Activated B cell treated with CpG ODN at 0.5 μM for 24 hours (primary cell): ENCODE data around the gene AKT3. TPM values are rescaled to one million over a fixed set of nuclear protein-coding genes. Genes with fewer than 3 reads are reported as not detected.

Experiments used
- ATAC-seq: fragments of 200-7000 bp; cut with Tn5 transposase; one replicate; pipeline ENCODE4 v1.10.0; 2021; ENCODE audit warnings: low read depth, mild to moderate bottlenecking, moderate library complexity
- CTCF ChIA-PET: fragments of 350-600 bp; sonication (Branson Sonifier 250); formaldehyde crosslinking; loops from one replicate; lab custom pipeline; 2021; ENCODE audit warnings: antibody characterized with exemption; lab: Charles Lee
- POLR2A ChIA-PET: fragments of 350-600 bp; sonication (Branson Sonifier 250); formaldehyde crosslinking; loops from one replicate; lab custom pipeline; 2021; ENCODE audit warnings: antibody characterized with exemption; lab: Charles Lee
- DNase-seq: peaks from one replicate; pipeline ENCODE4 v3.0.0; 2022
- H3K27ac Mint-ChIP-seq: one replicate; pipeline ENCODE4 v1.8.0; 2020; ENCODE audit warnings: mixed read lengths
- H3K27me3 Mint-ChIP-seq: one replicate; pipeline ENCODE4 v1.8.0; 2021; ENCODE audit warnings: mixed read lengths
- H3K36me3 Mint-ChIP-seq: one replicate; pipeline ENCODE4 v1.8.0; 2021; ENCODE audit warnings: low read depth, mixed read lengths
- H3K4me1 Mint-ChIP-seq: one replicate; pipeline ENCODE4 v1.8.0; 2021; ENCODE audit warnings: mixed read lengths
- H3K4me3 Mint-ChIP-seq: one replicate; pipeline ENCODE4 v1.8.0; 2020; ENCODE audit warnings: mild to moderate bottlenecking, mixed read lengths
- H3K9me3 Mint-ChIP-seq: one replicate; pipeline ENCODE4 v1.8.0; 2020; ENCODE audit warnings: mixed read lengths
- intact Hi-C: fragments of 100-400 bp; cut with micrococcal nuclease; formaldehyde crosslinking; loops from one replicate; pipeline ENCODE4 v1.15.1; 2024
- total RNA-seq: library from RNA; stranded (reverse); gene quantifications from 2 replicates; pipeline ENCODE4 v1.2.3, GENCODE V29; 2022
- TF ChIP-seq, protein P1 (sequence below): fragments of 200-600 bp; IDR thresholded peaks from one replicate; pipeline ENCODE4 v1.8.0; 2022; ENCODE audit warnings: antibody characterized with exemption, mild to moderate bottlenecking

Gene AKT3
- total RNA-seq, 1 donor from 2014 or later: 63.3 TPM

DNA sequence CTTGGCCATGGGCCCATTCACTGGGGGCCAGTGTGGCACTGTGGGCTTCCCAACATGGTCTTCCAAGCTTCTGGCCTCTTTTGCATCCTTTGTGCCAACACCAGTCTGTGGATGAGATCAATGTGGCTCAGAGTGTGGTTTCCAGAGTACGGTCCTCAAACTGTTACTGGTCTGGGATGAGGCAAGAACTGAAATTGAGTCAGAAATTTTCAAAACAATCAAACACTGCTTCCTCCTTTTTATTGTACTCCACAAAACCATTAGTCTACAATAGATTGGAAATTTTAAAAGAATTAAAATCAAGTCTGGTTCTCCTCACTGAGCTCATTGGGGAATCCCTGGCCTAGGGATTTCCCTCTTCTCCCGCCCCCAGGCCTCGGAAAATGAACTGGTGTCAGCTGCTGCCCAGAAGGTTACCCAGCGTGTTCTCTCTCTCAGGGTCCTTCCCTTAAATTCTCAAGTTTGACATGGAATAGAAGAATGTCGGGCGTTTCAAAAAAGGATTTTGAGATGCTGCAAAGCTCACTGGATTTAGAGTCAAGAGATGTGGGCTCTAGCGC, 372.2 kb downstream of the AKT3 start:
- ATAC-seq (no peak), DNase-seq (no peak)
- H3K27me3 Mint-ChIP-seq: no peaks in the 10 kb centered on the region
- ChIA-PET CTCF (no interaction called here), POLR2A (no interaction called here)
- H3K27ac Mint-ChIP-seq: no peak overlapping the region
- TF ChIP-seq, protein P1, sequence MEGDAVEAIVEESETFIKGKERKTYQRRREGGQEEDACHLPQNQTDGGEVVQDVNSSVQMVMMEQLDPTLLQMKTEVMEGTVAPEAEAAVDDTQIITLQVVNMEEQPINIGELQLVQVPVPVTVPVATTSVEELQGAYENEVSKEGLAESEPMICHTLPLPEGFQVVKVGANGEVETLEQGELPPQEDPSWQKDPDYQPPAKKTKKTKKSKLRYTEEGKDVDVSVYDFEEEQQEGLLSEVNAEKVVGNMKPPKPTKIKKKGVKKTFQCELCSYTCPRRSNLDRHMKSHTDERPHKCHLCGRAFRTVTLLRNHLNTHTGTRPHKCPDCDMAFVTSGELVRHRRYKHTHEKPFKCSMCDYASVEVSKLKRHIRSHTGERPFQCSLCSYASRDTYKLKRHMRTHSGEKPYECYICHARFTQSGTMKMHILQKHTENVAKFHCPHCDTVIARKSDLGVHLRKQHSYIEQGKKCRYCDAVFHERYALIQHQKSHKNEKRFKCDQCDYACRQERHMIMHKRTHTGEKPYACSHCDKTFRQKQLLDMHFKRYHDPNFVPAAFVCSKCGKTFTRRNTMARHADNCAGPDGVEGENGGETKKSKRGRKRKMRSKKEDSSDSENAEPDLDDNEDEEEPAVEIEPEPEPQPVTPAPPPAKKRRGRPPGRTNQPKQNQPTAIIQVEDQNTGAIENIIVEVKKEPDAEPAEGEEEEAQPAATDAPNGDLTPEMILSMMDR: no peak
- peaks cover 20% of the 10 kb centered on the region for H3K4me1 Mint-ChIP-seq
- H3K9me3 Mint-ChIP-seq: no peaks in the 10 kb centered on the region
- no peak overlapping the region for H3K4me3 Mint-ChIP-seq
- peaks cover 8% of the 10 kb centered on the region for H3K36me3 Mint-ChIP-seq
- intact Hi-C loops: loop anchor here (5.0 kb wide), 1 partner anchor 269 kb away; no protein-coding TSS in a partner anchor

DNA sequence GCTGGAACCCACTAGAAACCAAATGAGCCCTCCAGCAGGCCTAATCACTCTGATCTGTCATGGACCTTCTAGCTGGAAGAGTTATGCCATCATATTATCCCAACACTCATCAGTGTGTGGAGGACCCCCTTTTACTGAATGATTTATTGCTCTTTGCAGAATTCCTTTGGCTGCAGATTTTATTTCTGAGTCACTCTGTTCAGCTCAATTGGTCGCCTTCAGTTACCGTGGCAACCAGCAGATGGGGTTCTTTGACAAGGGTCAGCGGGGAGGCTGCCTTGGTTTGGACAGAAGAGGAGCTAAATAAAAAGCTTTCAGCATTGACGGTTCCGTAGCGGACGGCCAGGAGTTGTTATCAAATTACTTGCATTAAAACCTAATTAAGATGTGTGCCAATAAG, 374.1 kb downstream of the AKT3 start:
- Mint-ChIP-seq H3K9me3 (no peaks in the 10 kb centered on the region), H3K27ac (no peak overlapping the region), H3K36me3 (peaks cover 8% of the 10 kb centered on the region), H3K4me1 (peaks cover 25% of the 10 kb centered on the region), H3K4me3 (no peak overlapping the region), H3K27me3 (no peaks in the 10 kb centered on the region)
- no peak for ATAC-seq
- intact Hi-C loops: loop anchor here (5.0 kb wide), 1 partner anchor 271 kb away; no protein-coding TSS in a partner anchor
- ChIA-PET POLR2A (no interaction called here), CTCF (no interaction called here)
- no peak for DNase-seq
- TF ChIP-seq, protein P1: no peak

DNA sequence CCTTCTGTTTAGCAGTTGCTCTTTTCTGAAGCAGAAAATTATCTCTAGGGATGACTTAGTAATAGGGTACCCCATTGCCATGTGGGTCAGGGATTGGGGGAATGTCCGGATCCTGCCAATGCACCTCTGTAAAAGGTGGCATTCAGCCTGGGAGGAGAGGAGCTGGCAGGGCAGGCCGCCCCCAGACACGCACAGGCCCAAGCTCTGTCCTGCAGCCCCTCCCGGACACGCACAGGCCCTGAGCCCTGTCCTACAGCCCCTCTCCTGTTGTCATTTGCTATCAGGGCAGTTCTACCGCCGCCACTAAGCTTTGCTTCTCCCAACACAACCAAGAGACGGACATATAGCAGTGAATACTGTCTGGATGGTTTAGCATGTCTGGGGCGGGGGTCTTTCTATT, 375.1 kb downstream of the AKT3 start:
- H3K27ac Mint-ChIP-seq: no peak overlapping the region
- no peaks in the 10 kb centered on the region for H3K27me3 Mint-ChIP-seq
- ATAC-seq (no peak), DNase-seq (no peak)
- TF ChIP-seq, protein P1: no peak
- ChIA-PET POLR2A (no interaction called here), CTCF (no interaction called here)
- intact Hi-C loops: loop anchor here (5.0 kb wide), 1 partner anchor 272 kb away; no protein-coding TSS in a partner anchor
- H3K9me3 Mint-ChIP-seq: no peaks in the 10 kb centered on the region
- no peak overlapping the region for H3K4me3 Mint-ChIP-seq
- H3K4me1 Mint-ChIP-seq: peaks cover 25% of the 10 kb centered on the region
- peaks cover 14% of the 10 kb centered on the region for H3K36me3 Mint-ChIP-seq

DNA sequence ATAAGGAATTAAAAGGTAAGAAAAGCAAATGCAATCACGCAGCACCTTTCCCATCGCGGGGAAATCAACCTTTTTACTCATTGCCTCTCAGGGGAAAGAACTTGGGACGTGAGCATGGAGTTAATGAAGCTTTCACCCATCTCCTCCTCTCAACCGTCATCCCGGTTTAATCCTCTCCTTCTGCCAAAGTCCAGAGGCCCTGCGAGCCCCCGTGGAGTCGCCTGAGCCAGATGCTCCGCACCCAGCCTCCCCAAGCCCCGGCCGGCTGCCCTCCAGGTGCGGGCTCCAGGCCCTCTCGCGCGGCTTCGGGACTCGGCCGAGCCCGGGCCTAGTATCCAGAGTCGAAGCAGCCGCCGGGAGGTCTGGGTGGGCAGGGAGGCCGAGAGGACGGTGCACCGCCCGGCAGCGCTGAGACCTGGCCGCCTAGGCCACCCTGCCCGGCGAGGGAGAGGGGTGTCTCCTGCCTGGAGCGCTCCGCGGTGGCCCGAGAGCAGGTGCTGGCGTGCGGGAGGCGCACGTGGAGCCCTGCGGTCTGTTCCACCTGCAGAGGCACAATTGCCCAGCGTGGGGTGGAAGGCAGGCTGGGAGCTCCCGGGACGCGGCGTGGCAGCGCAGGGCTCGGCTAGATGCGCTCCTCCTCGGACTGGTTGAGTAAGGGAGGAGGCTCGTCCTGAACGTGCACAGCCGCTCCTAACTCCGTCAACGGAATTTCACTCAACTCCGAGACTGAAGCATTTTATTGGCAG, 375.7 kb downstream of the AKT3 start:
- Mint-ChIP-seq H3K9me3 (no peaks in the 10 kb centered on the region), H3K36me3 (peaks cover 16% of the 10 kb centered on the region), H3K27me3 (no peaks in the 10 kb centered on the region), H3K4me3 (no peak overlapping the region), H3K27ac (no peak overlapping the region), H3K4me1 (peaks cover 25% of the 10 kb centered on the region)
- DNase-seq: no peak
- intact Hi-C loops: no loop called here
- CTCF ChIA-PET: no interaction called here
- ATAC-seq: no peak
- POLR2A ChIA-PET: interaction anchor here (0.5 kb wide), 1 partner anchor 574 kb away, joined by 3 read pairs; no protein-coding TSS in a partner anchor
- TF ChIP-seq, protein P1: no peak
